Measurements from ENCODE around the gene HIPK2. TPM values are rescaled to one million over a fixed set of nuclear protein-coding genes. Genes with fewer than 3 reads are reported as not detected.

The HIPK2 gene
- total RNA-seq, 1 donor from 2014 or later: 72.3 TPM

GRCh38 chr7:139640681-139641080 lies 137.1 kb downstream of the HIPK2 start:
- no peak for DNase-seq (ENCODE audit: low spot score)
- Mint-ChIP-seq H3K27ac (ENCODE audit: unreplicated experiment) (no peak overlapping the region), H3K27me3 (ENCODE audit: low read depth) (no peaks in the 10 kb centered on the region), H3K4me1 (ENCODE audit: low read depth) (peaks cover 7% of the 10 kb centered on the region), H3K36me3 (ENCODE audit: low read depth) (peaks cover 12% of the 10 kb centered on the region), H3K9me3 (ENCODE audit: low read depth) (peaks cover 8% of the 10 kb centered on the region), H3K4me3 (ENCODE audit: unreplicated experiment) (no peak overlapping the region)
- TF ChIP-seq, protein P1, sequence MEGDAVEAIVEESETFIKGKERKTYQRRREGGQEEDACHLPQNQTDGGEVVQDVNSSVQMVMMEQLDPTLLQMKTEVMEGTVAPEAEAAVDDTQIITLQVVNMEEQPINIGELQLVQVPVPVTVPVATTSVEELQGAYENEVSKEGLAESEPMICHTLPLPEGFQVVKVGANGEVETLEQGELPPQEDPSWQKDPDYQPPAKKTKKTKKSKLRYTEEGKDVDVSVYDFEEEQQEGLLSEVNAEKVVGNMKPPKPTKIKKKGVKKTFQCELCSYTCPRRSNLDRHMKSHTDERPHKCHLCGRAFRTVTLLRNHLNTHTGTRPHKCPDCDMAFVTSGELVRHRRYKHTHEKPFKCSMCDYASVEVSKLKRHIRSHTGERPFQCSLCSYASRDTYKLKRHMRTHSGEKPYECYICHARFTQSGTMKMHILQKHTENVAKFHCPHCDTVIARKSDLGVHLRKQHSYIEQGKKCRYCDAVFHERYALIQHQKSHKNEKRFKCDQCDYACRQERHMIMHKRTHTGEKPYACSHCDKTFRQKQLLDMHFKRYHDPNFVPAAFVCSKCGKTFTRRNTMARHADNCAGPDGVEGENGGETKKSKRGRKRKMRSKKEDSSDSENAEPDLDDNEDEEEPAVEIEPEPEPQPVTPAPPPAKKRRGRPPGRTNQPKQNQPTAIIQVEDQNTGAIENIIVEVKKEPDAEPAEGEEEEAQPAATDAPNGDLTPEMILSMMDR (IDR thresholded peaks at IDR 0.05): no peak

DNA sequence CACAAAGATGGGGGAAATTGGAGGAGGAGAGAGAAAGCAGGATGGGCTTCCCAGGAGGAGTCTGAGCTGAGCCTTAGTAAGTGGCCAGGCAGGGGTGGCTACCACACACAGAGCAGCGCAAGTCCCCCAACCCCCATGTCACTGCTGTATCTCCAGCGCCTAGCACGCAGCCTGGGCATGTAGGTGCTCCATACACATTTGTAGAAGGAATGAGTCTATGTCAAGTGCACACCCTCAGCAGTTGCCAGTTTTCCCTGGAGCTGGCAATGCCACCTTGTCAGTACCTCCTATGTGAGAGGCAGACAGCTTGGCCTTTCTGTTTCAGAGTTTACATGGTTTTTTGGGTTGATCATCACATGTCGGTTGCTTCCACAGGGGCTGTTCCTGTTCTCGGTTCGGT lies 138.2 kb downstream of the HIPK2 start:
- H3K27ac Mint-ChIP-seq (ENCODE audit: unreplicated experiment): no peak overlapping the region
- H3K27me3 Mint-ChIP-seq (ENCODE audit: low read depth): no peaks in the 10 kb centered on the region
- H3K4me1 Mint-ChIP-seq (ENCODE audit: low read depth): peaks cover 7% of the 10 kb centered on the region
- peaks cover 12% of the 10 kb centered on the region for H3K36me3 Mint-ChIP-seq (ENCODE audit: low read depth)
- peaks cover 8% of the 10 kb centered on the region for H3K9me3 Mint-ChIP-seq (ENCODE audit: low read depth)
- TF ChIP-seq, protein P1 (IDR thresholded peaks at IDR 0.05): no peak
- no peak overlapping the region for H3K4me3 Mint-ChIP-seq (ENCODE audit: unreplicated experiment)
- no peak for DNase-seq (ENCODE audit: low spot score)

DNA sequence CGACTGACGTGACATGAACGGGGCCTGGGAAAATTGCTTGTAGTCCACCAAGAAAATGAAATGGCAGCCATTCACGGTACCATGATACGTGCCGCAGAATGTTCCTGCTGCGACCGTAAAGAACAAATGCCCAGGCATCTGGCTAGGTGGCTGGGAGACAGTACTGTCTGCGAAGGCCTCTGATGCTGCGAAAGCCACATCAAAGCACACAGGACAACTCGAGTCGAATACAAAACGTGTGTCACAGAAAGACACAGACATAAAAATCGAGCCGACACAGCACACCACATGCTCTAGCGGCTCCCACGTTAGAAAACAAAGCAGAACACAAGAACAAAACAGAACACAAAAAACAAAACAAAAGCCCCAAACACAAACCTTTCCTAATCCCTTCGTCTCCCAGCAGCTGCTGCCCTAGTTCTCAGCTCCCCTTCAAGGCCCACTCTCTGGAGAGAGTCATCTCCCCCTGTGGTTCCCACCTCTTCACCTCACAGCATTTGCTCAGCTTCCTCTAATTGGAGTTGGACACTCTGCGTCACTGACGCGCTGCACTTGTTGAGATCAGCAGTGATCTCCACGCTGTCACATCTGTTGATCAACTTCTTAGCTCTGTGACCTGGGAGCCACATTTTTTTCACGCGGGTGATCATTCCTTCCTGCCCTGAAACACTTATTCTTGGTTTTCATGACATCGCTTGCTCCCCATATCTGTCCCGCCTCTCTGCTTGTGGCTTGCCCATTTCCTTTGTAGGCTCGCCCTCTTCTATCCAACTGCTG lies 142.1 kb downstream of the HIPK2 start:
- Mint-ChIP-seq H3K4me1 (ENCODE audit: low read depth) (peaks cover 7% of the 10 kb centered on the region), H3K4me3 (ENCODE audit: unreplicated experiment) (no peak overlapping the region), H3K36me3 (ENCODE audit: low read depth) (peaks cover 14% of the 10 kb centered on the region), H3K27me3 (ENCODE audit: low read depth) (no peaks in the 10 kb centered on the region), H3K9me3 (ENCODE audit: low read depth) (peaks cover 8% of the 10 kb centered on the region), H3K27ac (ENCODE audit: unreplicated experiment) (no peak overlapping the region)
- TF ChIP-seq, protein P1 (IDR thresholded peaks at IDR 0.05): no peak
- DNase-seq (ENCODE audit: low spot score): no peak

DNA sequence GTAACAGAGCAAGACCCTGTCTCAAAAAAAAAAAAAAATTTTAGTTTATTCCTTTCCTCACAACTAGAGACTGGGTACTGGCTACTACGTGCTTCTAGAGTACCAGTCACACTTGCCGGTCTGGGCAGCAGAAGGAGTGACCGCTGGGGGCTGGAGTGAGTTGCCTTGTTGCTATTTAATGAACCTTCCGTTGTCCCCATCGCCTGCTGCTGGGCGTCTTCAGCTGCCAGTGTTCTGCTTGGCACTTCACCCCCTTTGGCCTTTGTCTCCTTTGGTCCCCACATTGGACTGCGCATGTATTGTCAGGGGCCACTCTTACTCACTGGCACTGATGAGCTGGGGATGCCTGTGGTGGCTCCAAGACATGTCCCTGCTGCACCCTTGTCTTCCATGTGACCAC lies 143.7 kb downstream of the HIPK2 start:
- Mint-ChIP-seq H3K27me3 (ENCODE audit: low read depth) (no peaks in the 10 kb centered on the region), H3K4me3 (ENCODE audit: unreplicated experiment) (no peak overlapping the region), H3K27ac (ENCODE audit: unreplicated experiment) (no peak overlapping the region), H3K4me1 (ENCODE audit: low read depth) (peaks cover 4% of the 10 kb centered on the region), H3K36me3 (ENCODE audit: low read depth) (peaks cover 22% of the 10 kb centered on the region), H3K9me3 (ENCODE audit: low read depth) (peaks cover 8% of the 10 kb centered on the region)
- TF ChIP-seq, protein P1 (IDR thresholded peaks at IDR 0.05): no peak
- DNase-seq (ENCODE audit: low spot score): no peak

DNA sequence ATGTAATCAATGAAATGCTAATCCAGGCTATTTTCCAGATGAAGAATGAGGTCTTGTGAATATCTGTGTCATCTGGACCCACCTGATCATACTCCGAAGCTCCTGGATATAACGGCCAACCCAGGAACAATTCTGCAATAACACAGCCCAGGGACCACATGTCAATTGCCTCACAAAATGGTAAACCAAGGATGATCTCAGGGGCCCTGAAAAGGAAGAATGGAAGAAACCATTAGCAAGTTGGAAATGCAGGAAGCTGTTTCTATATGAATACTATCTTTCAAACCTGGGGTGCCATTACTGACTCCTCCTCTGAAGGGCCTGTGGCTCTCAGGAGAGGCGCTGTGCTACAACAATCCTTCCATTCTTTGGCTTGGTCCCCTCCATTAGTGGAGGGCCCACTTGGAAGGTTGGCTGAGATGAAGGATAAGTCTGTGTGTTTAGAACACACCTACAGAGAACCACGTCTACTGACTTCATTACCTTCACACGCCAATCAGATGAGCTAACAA lies 146.2 kb downstream of the HIPK2 start:
- Mint-ChIP-seq H3K27me3 (ENCODE audit: low read depth) (no peaks in the 10 kb centered on the region), H3K27ac (ENCODE audit: unreplicated experiment) (no peak overlapping the region), H3K4me1 (ENCODE audit: low read depth) (peaks cover 2% of the 10 kb centered on the region), H3K36me3 (ENCODE audit: low read depth) (peaks cover 33% of the 10 kb centered on the region), H3K9me3 (ENCODE audit: low read depth) (no peaks in the 10 kb centered on the region), H3K4me3 (ENCODE audit: unreplicated experiment) (no peak overlapping the region)
- DNase-seq (ENCODE audit: low spot score): no peak
- TF ChIP-seq, protein P1 (IDR thresholded peaks at IDR 0.05): no peak
